CD4-positive, alpha-beta T cell treated with Interferon gamma for 1 hour (primary cell): ENCODE results near the gene ATL1.

Experiments used
- DNase-seq: peaks from one replicate; pipeline ENCODE4 v3.0.0-alpha.2; 2020

The ATL1 gene

GRCh38 chr14:50559990-50560930 is at the start of gene ATL1:
ATL1 (plus strand) TSS chr14:50560145; CDS start chr14:50560266, 121 bp downstream.
- DNase-seq: peak; percentile 14

GRCh38 chr14:50510157-50510556 is 49.8 kb upstream of the ATL1 start:
- no peak for DNase-seq

- DNase-seq: no peak
Measured at GRCh38 chr14:50512463-50512862, 47.5 kb upstream of the ATL1 start.

DNA sequence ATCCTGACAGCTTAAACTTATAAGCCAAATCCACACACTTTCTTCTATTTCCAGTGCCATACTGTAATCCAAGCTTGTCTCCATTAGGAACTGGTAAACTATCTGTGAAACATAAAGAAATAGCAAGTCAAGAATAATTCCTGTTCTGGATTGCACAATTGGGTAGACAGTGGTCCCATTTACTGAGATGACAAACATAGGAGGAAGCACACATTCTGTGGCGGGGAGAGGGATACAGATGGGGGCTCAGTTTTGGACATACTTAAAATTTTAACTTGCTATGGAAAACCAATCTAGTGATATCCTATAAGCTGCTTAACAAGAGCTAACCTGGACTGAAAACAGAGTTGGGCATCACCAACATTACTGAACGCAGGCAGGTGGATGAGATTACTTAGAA is 43.9 kb upstream of the ATL1 start:
- DNase-seq: no peak

DNA sequence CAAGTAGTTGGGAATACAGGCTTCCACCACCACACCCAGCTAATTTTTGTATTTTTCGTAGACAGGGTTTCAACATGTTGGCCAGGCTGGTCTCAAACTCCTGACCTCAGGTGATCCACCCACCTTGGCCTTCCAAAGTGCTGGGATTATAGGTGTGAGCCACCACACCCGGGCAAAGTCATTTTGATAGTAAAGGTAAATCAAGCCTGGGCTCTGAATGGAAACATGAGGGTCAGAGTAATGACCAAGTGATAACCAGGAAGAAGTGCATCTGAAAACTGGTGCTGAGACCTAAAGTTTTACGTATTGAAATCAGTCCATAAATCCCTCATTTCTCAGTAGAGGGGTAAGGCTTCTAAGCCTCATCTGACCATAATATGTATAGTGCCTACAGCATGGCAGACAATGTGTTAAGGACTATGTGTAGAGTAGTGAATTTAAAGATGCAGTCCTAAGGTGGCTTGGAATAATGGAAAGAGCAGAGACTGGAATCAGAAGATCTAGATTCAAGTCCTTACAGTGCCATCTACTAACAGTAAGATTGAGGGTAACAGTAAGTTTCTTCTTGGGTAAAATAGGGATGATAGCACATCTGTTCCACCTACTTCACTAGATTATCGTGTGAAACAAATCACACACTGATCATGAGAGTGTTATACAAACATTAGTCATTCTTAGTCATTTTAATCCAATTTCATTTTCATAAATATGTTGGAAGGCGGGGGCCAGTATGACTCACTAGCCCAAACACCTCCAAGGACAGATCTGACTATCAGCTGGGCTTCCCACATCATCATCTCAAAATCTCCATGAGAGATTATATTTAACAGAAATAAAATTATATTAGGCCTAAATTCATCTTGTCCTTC is 38.8 kb upstream of the ATL1 start:
- no peak for DNase-seq

- no peak for DNase-seq
Measured at GRCh38 chr14:50521912-50522341, 38.0 kb upstream of the ATL1 start.

- no peak for DNase-seq
Measured at GRCh38 chr14:50523271-50524041, 36.5 kb upstream of the ATL1 start.

DNA sequence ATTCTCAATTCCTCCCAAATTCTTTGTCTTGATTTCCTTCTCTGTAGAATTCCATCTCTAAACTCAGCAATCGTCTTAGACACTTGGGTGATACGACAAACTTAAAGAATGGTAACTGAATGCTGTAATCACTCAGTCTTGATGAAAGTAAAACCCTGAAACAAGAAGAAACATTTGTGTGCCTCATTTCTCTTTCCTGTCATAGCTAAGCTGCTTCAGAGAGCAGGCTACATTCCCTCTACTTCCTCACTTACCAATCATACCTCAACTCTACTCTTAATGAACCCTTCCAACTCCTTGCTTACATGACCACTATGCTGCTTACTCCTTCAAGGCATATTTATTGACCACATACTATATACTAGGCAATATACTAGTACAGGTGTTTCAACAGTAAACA is 35.9 kb upstream of the ATL1 start:
- no peak for DNase-seq

DNA sequence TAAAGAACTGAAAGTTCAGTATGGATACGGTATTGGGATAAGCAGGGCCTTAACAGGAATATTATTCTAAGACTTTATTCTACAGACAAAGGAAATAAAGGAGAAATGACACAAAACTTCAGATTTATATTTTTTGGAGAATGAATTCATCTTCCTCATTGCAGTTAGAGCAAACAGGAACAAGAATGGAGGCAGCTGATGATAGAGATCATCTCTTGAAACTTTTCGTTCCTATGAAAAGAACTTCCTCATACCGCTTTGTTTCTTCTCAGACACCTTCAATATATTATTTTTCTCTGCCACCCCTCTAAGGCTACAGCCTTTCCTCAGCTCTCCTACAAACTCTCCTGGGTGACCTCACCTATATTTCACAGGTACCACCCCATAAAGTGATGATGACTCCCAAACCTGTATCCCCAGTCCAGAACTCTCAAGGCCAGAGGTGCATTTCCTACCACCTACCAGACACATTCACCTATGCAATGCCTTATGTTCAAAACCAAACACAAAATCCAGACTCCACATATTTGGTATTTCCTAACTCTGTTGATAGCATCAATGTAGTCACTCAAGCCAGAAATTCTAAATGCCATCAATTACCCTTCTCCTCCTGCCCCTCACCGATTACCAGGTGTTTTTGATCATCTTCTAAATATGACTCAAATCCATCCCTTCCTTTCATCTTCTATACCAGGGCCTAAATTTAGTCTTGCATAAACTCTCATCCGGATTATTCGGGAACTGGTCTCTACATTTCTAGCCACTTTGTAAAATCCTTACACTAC is 35.0 kb upstream of the ATL1 start:
- no peak for DNase-seq

DNA sequence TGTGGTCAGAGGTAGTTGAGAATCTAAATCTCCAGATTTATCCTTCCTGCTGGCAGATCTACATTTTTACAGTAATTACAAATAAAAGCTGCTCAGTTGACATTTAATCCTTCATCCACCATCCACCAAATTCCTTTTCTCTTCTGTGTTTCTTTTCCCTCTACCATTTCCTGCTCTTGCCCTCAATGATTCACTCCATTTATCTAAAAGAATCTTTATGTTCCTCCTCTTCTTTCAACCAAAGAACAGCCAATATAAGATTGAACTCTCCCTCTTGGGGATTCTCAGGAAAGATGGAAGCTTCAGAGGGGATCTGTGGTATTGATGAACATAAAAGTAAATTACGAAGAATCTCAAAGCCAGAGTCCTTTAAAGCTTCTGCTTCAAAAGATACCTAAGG is 31.9 kb upstream of the ATL1 start:
- no peak for DNase-seq

DNA sequence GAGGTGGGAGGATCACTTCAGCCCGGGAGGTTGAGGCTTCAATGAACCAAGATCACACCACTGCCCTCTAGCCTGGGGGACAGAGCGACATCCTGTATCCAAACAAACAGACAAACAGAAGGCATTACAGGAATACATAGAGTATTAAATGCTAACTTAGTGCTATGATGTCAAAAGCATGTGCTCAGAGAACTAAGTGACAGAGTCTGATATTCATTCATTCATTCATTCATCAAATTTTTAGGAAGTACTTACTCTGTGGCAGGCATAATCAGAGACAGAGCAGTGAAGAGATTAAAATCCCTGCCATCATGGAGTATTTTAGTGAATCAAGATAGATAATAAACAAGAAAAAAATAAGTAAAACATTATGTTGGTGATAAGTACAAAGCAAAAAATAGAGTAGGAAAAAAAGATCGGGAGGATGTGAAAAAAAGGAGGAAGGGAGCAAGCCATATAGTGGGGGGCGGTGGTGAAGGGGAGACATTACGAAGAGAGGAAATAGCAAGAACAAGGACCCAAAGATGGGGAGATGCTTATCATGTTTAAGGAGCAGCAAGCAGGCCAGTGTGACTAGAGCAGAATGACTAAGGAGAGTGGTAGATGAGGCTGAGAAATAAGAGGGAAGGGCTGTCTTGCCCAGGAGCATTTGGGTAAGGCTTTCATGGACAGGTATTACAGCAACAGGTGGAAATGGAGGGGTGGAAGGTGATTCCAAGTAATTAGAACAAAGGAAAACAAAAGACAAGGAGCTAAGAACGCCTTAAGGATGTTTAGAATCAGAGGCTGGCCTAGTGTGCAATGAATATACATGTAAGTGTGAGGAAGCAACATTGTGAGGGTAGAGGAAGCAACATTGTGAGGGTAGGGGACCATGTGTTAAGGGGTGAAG is 30.4 kb upstream of the ATL1 start:
- DNase-seq: no peak

DNA sequence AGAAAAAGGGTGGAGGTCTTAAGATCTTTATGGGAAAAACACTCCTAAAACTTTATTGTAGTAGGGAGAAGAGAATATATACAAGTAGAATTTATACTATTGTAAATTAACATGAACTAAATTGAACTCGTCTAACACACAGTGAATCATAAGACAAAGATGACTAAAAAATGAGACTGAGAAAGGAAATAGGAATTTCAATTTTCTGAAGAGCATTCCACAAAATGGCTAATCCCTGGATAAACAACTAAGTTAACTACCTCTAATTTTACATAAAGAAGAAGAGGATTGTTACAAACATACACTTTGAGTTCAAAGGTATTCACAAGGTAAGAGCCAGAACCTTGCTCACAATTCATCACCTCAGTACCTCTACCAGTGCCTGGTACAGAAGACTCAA is 29.6 kb upstream of the ATL1 start:
- no peak for DNase-seq

GRCh38 chr14:50530794-50531365 is 29.1 kb upstream of the ATL1 start:
- DNase-seq: no peak

DNA sequence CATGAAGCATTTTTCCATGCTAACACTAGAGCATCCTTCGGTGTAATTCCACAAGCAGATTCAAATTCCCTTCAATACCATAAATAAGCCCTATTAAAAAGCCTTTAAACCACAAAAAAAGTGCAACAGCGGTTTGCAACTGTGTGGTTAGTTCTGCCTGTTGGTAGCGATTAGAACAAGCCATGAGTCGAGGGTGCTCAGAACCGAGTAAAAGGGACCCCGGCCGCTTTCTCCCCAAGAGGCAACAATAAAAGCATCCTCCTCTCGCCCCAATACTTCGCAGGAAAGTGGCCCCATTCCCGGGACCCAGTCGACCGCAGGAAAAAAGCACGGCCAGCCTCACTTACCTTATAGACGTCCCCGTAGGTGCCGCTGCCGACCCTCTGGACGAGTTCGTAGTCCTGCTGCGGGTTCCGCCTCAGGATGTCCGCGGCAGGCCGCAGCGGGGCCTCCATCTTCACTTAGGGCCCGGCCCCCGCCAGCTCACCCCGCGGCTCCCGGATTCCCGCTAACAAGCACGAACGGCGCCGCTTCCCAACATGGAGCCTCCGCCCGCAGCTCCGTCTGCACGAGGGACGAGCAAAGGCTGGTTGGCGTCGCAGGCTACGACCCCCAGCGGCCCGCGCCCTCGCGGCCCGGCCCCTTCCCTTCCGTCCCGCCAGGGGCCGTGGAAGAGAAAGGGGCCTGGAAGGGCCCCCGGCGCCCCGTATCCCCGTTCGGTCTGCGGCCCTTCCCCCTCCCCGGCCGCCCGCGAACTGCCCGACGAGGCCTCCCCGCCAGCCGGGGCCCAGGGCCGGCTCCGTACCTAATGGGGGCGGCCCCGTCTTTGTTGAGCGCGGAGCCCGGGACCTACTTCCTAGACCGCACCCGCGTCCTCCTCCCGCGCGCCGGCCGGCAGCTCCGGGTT is 28.1 kb upstream of the ATL1 start:
- DNase-seq: peak; percentile 5

DNA sequence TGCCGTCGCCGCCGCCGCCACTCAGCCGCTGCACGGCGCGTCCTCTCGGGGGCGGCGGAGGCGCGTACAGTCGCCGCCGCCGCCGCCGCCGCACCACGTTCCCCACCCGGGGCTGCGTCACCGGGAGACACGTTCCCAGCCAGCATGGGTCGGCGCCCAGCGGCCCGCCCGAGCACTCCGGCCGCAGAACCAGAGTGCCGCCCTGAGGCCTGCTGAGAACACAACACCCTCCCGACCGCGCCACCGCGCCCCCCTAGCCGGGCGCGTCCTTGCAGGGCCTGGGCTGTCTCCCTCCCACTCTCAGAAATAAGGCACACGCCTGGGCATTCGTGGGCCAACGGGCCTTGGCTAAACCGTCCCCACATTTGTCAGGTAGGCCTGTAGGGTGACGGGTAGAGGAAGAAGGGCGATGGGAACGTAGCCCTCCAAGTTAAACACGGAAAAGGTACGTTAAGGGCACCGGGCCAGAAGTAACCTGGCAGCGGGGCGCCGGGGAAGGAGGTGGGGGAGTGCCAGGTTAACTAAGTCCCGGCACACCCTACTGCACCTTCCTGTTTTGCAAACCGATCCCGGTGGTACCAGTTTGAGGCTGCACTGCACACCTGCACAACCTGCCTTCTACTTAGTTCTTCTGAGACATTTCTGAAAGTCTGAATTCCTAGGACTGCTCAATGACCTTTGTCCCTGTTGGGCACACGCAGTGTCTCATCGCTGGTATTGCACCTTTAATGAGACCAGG is 27.3 kb upstream of the ATL1 start, which contains the start of gene MAP4K5:
TSS of gene MAP4K5 (minus strand) at position 68 of the 739 bp plus-strand sequence. CDS start 520 bp downstream, outside the sequence.
- DNase-seq: peak; percentile 88

- DNase-seq: no peak
Measured at GRCh38 chr14:50533241-50533705, 26.7 kb upstream of the ATL1 start.

DNA sequence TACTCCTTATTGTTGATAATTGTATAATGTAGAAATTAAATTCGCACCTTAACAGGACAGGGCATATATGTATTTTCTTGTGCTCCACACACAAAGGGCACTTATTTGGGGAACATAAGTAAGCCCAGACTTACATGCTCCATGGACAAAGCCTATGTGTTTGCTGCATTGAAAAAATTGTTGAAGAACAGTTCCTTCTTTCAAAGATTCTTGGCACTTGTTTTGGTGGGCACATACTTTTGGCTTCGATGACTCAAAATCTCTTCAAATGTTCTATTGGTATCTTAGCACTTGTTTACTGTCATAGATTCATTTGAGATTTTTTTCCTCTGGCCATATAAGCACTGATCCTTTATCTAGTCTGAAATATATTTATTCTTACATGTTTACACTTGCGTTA is 26.1 kb upstream of the ATL1 start:
- DNase-seq: no peak

DNA sequence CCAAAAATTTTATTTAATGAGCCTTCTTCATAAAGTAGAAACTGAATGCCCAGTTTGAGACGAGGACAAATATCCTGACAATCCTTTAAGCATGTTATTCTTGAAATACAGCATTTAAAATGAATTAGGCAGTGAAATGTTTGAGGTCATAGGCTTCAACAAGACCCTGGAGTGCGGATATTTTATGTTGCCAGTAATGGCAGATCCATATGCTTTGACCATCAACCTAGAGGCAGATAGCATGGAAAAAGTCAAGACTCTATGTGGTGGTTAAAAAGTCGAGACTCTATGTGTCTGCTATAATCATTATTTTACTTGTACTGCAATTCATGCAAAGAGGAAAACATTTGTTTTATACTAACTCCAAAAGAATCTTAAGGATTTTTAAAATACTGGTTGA is 25.5 kb upstream of the ATL1 start:
- no peak for DNase-seq

- DNase-seq: no peak
Measured at GRCh38 chr14:50534997-50535396, 24.9 kb upstream of the ATL1 start.
